ENCODE results near the gene SKP1.
"Not testable (repeated sequence)": the region's sequence is repeated elsewhere in the genome, so short reads cannot be mapped to it uniquely, and the experiment has no call there.

Gene SKP1

DNA sequence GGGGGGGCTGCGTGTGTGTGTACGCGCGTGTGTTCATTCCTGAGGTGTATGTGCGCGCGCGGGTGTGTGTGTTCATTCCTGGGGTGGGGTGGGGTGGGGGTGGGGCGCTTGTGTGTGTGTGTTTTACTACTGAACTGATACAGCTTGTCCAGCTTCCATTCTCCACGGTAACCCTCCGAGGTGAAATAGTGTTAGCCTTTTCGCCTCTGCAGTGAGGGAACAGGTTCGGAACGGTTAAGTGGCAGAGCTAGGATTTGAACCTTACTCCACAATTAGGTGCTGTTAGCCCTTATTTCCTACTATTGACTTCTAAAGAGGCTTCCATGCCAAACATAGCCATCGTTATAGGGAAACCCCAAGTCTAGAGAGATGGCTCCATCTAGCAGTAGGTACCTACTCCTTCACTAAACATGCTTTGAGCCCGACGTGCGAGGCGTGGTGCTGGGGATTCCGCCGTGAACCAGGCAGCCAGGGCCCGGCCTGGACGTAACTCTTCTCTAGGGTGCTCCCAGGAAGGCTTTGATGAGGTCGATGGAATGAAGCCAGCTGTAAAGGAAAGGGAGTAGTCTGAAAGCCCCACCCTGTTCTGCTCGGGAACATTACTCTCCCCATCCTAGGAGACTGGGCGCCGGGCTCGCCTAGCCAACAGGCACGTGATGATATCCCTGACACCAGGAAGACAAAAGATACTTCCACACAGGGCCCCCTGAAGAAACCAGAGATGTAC is 782 bp upstream of the SKP1 start:
- no peak for DNase-seq (ENCODE audit: low read depth)

- peak; percentile 42 for DNase-seq (ENCODE audit: low read depth)
These were observed 734 bp downstream of the SKP1 start for GRCh38 chr5:134175921-134176510.

DNA sequence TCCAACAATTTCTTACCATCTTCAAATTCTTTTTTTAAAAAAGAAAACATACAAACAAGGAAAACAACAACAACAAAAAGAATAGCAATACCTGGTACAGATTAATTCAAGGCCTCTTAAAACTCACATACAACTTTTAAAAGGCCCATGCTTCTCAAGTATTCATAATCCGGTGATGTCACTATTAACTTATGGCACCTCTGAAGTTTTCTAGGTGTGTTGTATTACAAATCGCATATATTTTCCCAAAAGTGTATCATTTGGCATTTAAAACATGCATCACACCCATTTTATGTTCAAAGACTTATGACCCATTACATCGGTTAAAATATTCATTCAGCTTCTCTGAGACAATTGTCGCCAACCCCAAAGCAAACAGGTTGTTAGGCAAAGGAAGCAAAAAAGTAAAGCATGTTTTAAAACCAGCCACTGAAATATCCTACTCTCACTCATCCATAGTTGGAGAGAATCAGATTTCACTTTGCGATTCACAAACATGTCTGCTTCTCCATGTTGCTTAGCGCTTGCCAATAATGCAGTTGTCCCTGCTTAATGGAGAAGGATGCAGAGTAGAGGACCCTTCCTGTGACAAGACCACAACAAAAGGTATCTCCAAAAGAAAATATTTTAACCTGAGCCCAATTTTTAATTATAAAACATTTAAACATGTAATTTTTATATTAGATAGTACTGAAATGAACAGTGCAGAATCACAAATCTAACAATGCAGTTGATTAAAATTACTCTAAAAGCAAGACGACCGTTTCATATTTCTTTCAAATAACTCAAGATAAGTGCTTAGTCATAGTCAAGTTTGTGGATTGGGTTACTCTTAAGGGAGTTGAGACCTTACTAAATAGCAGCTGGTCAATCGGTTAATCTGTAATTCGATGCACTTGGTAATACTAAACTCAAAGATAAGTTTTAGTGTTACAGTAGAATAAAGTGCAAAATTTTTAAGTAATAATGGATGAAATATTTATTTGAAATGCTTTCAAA is 1.6 kb downstream of the SKP1 start:
- no peak for DNase-seq (ENCODE audit: low read depth)

DNA sequence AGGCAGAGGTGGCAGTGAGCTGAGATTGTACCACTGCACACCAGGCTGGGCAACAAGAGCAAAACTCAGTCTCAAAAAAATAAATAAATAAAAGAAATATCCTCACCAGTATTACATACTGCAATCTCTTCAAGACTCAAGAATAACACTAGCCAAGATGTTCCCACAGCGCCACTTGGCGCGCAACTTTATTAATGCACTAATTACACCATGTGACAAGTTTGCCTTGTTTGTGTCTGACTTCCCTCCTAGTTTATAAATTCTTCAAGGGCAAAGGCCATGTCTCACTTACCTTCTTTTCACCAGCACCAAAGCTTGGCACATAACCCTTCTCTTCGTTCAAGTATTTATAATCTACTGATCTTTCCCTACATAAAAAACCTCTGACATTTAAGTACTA is 4.8 kb downstream of the SKP1 start:
- no peak for DNase-seq (ENCODE audit: low read depth)

DNA sequence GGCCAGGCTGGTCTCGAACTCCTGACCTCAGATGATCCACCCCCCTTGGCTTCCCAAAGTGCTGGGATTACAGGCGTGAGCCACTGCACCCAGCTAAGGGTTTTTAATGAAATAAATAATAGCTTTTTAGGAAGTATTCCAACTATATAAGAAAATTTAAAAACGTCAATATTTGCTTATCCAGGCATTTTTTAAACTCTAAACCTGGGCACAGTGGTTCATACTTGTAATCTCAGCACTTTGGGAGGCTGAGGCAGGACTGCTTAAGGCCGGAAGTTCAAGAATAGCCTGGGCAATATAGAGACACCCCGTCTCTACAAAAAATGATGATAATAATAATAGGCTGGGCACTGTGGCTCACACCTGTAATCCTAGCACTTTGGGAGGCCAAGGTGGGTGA is 14.2 kb downstream of the SKP1 start:
- DNase-seq (ENCODE audit: low read depth) = no peak

- no peak for DNase-seq (ENCODE audit: low read depth)
These were observed 15.0 kb downstream of the SKP1 start for GRCh38 chr5:134161513-134162395.

DNA sequence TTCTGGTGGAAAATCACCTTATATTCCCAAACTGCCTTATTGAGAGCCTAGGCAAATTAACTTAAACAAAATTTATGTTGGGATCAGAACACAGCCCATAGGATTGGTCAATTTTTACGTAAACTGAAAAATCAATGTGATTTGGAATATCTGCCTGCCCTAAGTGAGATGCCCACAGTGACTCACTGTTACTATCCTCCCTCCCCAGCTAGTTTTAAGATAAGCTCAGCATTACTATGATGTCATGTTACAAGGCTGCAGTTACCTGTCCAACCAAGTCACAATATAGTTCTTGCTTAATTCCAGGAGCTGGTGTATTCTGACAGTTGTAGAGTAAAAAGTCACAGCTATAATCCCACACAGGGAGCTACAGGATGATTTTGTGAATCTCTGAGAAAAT is 23.1 kb downstream of the SKP1 start:
- DNase-seq (ENCODE audit: low read depth) = no peak

GRCh38 chr5:134153241-134153640 is 23.5 kb downstream of the SKP1 start:
- DNase-seq (ENCODE audit: low read depth) = no peak

GRCh38 chr5:134152173-134152832 is 24.4 kb downstream of the SKP1 start:
- DNase-seq (ENCODE audit: low read depth) = not testable (repeated sequence)

DNA sequence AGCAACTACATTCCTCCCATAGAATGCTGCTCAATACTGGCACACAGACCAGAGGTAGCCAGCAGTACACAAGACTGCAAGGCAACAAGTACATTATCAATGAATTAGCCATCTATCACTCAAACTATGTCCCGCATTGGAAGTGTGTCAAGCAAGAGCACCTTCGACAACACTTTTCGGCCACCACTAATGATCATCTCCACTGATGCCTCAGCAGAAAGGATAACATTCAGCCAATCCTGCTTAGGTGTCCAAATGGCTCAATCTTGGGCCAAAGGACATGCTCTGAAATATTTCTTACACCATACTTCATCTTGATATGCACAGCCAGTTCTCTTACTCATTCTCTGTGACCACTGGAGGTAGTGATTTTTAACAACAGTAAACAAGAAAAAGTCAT is 25.0 kb downstream of the SKP1 start:
- no peak for DNase-seq (ENCODE audit: low read depth)

DNA sequence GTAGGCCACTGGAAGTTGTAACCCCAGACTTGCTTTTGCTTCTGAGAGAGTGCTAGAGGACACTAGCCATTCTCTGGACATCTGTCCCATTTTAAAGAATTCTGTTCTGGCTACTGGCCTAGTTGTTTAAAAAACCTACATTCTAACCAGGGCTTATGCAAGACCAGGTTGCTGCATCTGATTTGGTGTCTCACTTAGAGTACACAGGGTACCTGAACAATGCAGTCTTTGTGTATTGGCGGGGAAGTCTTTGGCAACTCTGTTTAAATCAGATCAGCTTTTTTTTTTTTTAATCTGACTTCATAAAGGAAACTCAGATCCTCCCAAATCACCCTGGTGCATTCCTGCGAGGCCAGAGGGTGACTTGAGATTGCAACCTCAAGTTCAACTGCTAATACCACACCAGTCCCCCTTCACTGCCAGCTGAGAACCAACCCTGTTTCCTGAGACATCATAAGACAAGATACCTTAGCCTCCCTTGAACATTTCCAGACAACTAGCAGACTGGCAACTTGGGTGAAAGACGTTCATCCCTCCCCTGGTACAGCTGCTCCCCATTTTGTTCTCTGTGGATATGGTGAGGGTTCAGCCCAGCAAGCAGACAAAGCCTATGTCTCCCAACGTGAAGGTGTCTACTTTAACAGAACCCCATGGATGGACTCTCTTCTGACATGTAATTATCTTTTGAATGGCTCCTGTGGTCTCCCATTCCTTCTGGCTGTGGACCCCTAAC is 27.0 kb downstream of the SKP1 start:
- no peak for DNase-seq (ENCODE audit: low read depth)

DNA sequence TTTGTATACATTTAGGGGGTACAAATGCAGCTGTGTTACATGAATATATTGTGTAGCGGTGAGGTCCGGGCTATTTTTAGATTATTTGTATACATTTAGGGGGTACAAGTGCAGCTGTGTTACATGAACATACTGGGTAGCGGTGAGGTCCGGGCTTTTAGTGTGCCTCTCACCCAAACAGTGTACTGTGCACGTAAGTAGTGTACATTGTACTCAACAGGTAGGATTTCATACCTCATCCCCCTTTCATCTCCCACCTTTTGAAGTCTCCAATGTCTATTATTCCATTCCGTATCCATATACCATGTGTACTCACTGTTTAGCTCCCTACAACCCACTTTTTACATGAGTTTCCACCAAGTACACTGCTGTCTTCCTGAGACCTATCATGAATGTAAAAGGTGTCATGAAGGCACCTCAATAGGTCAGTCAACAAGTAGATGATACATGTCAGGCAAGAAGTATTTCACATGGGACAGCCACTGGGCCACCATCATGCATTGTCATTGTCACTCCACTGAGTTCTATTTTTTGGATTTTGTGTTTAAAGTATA is 27.7 kb downstream of the SKP1 start:
- DNase-seq (ENCODE audit: low read depth) = no peak

- no peak for DNase-seq (ENCODE audit: low read depth)
These were observed 28.4 kb downstream of the SKP1 start for GRCh38 chr5:134148316-134148715.

GRCh38 chr5:134146651-134147518 is 29.9 kb downstream of the SKP1 start:
- DNase-seq (ENCODE audit: low read depth) = no peak

DNA sequence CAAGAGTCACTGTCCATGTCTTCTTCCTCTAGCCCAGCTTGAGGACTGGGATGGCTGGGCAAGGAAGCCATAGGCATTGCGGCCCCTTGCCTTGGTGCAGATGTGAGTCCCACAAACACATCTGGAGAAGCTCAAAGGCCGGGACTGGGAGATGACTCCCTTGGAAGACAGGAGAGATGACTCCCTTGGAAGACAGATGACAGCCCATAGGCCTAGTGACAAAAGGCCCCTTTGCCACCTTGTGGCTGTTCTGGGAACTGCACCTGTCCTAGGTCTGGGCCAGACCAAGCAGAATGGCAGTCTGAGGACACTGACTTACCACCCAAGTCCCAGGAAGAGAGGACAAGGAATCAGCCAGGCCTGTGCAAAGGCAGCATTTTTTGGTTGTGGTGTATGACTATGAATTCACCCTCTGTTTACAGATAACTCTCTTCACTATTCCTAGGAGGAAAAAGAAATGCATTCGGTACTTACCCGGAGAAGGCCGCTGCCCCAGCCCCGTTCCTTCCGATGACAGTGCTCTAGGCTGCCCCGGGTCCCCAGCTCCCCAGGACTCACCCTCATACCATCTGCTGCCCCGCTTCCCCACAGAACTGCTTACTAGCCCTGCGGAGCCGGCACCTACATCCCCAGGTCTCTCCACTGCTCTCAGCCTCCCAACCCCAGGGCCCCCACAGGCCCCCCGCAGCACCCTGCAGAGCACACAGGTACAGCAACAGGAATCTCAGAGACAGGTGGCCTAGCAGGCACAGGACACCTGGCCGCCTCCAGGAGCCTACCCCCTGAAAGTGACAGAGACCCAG is 30.8 kb downstream of the SKP1 start:
- DNase-seq (ENCODE audit: low read depth) = peak; percentile 78

DNA sequence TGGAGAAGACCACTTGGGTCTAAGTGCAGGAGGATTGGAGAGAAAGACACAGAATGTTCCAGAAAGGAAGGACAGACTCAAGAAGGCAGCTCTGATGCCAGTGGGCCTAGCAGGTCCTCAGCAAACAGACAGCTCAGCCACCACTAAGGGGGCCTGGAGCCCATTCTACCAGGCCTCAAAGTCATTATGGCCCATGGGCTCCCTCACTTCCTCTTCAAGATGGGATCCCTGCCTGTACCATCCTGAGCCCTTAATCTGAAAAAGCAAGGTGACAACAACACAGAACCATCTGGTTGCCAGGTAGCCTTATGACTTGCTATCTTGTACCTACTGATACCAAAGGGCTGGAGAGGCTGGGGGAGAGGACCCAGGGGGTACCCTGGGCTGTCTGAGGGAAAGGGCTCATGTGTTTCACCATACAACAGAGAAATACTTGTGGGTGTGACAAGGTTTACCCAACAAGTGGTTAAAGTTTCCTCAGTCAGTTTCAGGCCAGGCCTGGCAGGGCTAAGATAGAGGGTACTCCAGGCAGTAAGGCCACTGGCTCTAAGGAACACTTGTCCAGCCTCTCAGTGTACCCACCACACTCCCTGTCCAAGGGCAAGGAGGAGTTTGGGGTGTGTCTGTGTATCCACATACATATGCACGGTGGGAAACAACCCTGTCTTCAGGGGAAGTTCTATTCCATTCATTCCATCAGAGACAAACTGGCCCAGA is 31.6 kb downstream of the SKP1 start:
- no peak for DNase-seq (ENCODE audit: low read depth)
